ENCODE results near the gene CAMLG.

CAMLG gene

GRCh38 chr5:134784241-134784920 is 46.0 kb downstream of the CAMLG start:
- DNase-seq, result no peak

GRCh38 chr5:134784946-134785620 is 46.7 kb downstream of the CAMLG start:
- no peak for DNase-seq

GRCh38 chr5:134787692-134788091 is 49.3 kb downstream of the CAMLG start:
- no peak for DNase-seq

GRCh38 chr5:134791580-134791979 is 53.2 kb downstream of the CAMLG start:
- no peak for DNase-seq

GRCh38 chr5:134792286-134792685 is 53.9 kb downstream of the CAMLG start:
- no peak for DNase-seq

- DNase-seq, result no peak
These were observed 54.8 kb downstream of the CAMLG start for GRCh38 chr5:134793111-134793510.

GRCh38 chr5:134794082-134794481 is 55.7 kb downstream of the CAMLG start:
- DNase-seq, result no peak

GRCh38 chr5:134794819-134795218 is 56.5 kb downstream of the CAMLG start:
- no peak for DNase-seq

GRCh38 chr5:134798468-134798867 is 60.1 kb downstream of the CAMLG start:
- no peak for DNase-seq

Measured in activated gamma-delta T cell treated with Interleukin-2 at 50 U/mL for 16 hours (primary cell).